IMR-90 (cell line): Measurements from ENCODE around the gene S1PR3. TPM values are rescaled to one million over a fixed set of nuclear protein-coding genes. Genes with fewer than 3 reads are reported as not detected.

ENCODE experiments used
- ATAC-seq: fragments of 200-7000 bp; cut with Tn5 transposase; 2 replicates; pipeline ENCODE4 v1.9.1; 2020; ENCODE audit warnings: low read depth, mild to moderate bottlenecking, moderate library complexity
- BruUV-seq: library from RNA; stranded (reverse); fragments of 400-500 nt; replicated peaks from 2 replicates; lab custom pipeline; 2021; lab: Mats Ljungman, UMichigan
- CTCF ChIA-PET: fragments of 300-600 bp; formaldehyde crosslinking; extraction: SDS; loops from one replicate; lab custom pipeline; 2021; ENCODE audit warnings: antibody characterized with exemption; lab: Yijun Ruan, JAX
- POLR2A ChIA-PET: fragments of 300-600 bp; sonication (Branson Sonifier 250); formaldehyde crosslinking; loops from one replicate; lab custom pipeline; 2022; ENCODE audit warnings: antibody characterized with exemption; ENCODE audit not compliant: unreplicated experiment; lab: Charles Lee
- DNase-seq: peaks from one replicate; pipeline ENCODE4 v3.0.0; 2013
- H2AFZ ChIP-seq: replicated peaks from 2 replicates; pipeline ENCODE3; 2013; ENCODE audit warnings: low read length, mild to moderate bottlenecking; ENCODE audit not compliant: poor library complexity
- H2AK5ac ChIP-seq: 2 replicates; pipeline ENCODE4 v1.6.1; 2013; ENCODE audit warnings: low read depth, low read length, inconsistent platforms
- H2AK9ac ChIP-seq: replicated peaks from 2 replicates; pipeline ENCODE3; 2013; ENCODE audit warnings: mild to moderate bottlenecking, low read depth, low read length, moderate library complexity; ENCODE audit not compliant: poor library complexity
- H2BK120ac ChIP-seq: 2 replicates; pipeline ENCODE4 v1.6.1; 2013; ENCODE audit warnings: low read depth, low read length, inconsistent platforms
- H2BK15ac ChIP-seq: 3 replicates; pipeline ENCODE4 v1.6.1; 2013; ENCODE audit warnings: low read depth, low read length, inconsistent platforms
- H2BK20ac ChIP-seq: 2 replicates; pipeline ENCODE4 v1.6.1; 2013; ENCODE audit warnings: low read depth, mild to moderate bottlenecking, inconsistent platforms, low read length, moderate library complexity
- H2BK5ac ChIP-seq: 2 replicates; pipeline ENCODE4 v1.6.1; 2013; ENCODE audit warnings: mild to moderate bottlenecking, low read depth, low read length, inconsistent platforms; ENCODE audit not compliant: poor library complexity, severe bottlenecking
- H3K14ac ChIP-seq: replicated peaks from 2 replicates; pipeline ENCODE4 v1.6.1; 2013; ENCODE audit warnings: low read depth, low read length, inconsistent platforms
- H3K18ac ChIP-seq: 2 replicates; pipeline ENCODE4 v1.6.1; 2013; ENCODE audit warnings: low read depth, low read length, control low read depth
- H3K23ac ChIP-seq: 2 replicates; pipeline ENCODE4 v1.6.1; 2013; ENCODE audit warnings: low read depth, low read length, inconsistent platforms
- H3K27ac ChIP-seq: 2 replicates; pipeline ENCODE4 v1.5.1; 2013; ENCODE audit warnings: mild to moderate bottlenecking, control low read depth, low read length; ENCODE audit not compliant: insufficient read depth
- H3K27me3 ChIP-seq: 2 replicates; pipeline ENCODE4 v1.6.1; 2013; ENCODE audit warnings: low read length; ENCODE audit not compliant: control insufficient read depth, insufficient read depth
- H3K36me3 ChIP-seq: 2 replicates; pipeline ENCODE4 v1.6.1; 2013; ENCODE audit warnings: low read length, mixed read lengths; ENCODE audit not compliant: control insufficient read depth, insufficient read depth
- H3K4ac ChIP-seq: 2 replicates; pipeline ENCODE4 v1.6.1; 2013; ENCODE audit warnings: low read depth, low read length, inconsistent platforms
- H3K4me1 ChIP-seq: 2 replicates; pipeline ENCODE4 v1.6.1; 2013; ENCODE audit warnings: low read length, mixed read lengths; ENCODE audit not compliant: control insufficient read depth, insufficient read depth
- H3K4me2 ChIP-seq: 2 replicates; pipeline ENCODE4 v1.6.1; 2013; ENCODE audit warnings: low read depth, mild to moderate bottlenecking, control low read depth, low read length, moderate library complexity
- H3K4me3 ChIP-seq: 2 replicates; pipeline ENCODE4 v1.5.1; 2013; ENCODE audit warnings: low read depth, mild to moderate bottlenecking, control low read depth, low read length, moderate library complexity; ENCODE audit not compliant: insufficient read depth
- H3K56ac ChIP-seq: 2 replicates; pipeline ENCODE4 v1.6.1; 2013; ENCODE audit warnings: low read length, inconsistent platforms; ENCODE audit not compliant: insufficient read depth; ENCODE audit errors: extremely low read depth
- H3K79me1 ChIP-seq, 2 experiments: 2 replicates each; pipeline ENCODE4 v1.6.1; 2013; ENCODE audit warnings: low read length in 2 of 2, inconsistent platforms in 1 of 2, low read depth in 1 of 2
- H3K9ac ChIP-seq: 2 replicates; pipeline ENCODE4 v1.6.1; 2013; ENCODE audit warnings: low read depth, low read length, control low read depth
- H3K9me1 ChIP-seq: 2 replicates; pipeline ENCODE4 v1.6.1; 2013; ENCODE audit warnings: low read length, inconsistent platforms; ENCODE audit not compliant: insufficient read depth
- H3K9me3 ChIP-seq: 2 replicates; pipeline ENCODE4 v1.6.1; 2013; ENCODE audit warnings: low read length; ENCODE audit not compliant: control insufficient read depth, insufficient read depth
- H4K20me1 ChIP-seq: 2 replicates; pipeline ENCODE4 v1.6.1; 2013; ENCODE audit warnings: low read length, inconsistent platforms; ENCODE audit not compliant: insufficient read depth
- H4K5ac ChIP-seq: 2 replicates; pipeline ENCODE4 v1.6.1; 2013; ENCODE audit warnings: mild to moderate bottlenecking, low read depth, low read length, control low read depth
- H4K8ac ChIP-seq, 2 experiments: 2 replicates each; pipeline ENCODE4 v1.6.1; 2013; ENCODE audit warnings: low read depth in 2 of 2, low read length in 2 of 2, control low read depth in 1 of 2, inconsistent platforms in 1 of 2
- H4K91ac ChIP-seq: 2 replicates; pipeline ENCODE4 v1.6.1; 2013; ENCODE audit warnings: low read depth, low read length, inconsistent platforms; ENCODE audit not compliant: insufficient read depth
- BHLHE40 ChIP-seq: fragments of 150-350 bp; IDR thresholded peaks from 2 replicates; pipeline ENCODE4 v1.6.1; 2016; ENCODE audit warnings: mild to moderate bottlenecking, low read depth, low read length
- CEBPB ChIP-seq: IDR thresholded peaks from 2 replicates; pipeline ENCODE4 v1.6.1; 2012; ENCODE audit warnings: low read depth, low read length, improper control_type of control experiment
- MXI1 ChIP-seq: IDR thresholded peaks from 2 replicates; pipeline ENCODE4 v1.6.1; 2012; ENCODE audit warnings: low read depth, mild to moderate bottlenecking, low read length, moderate library complexity, borderline replicate concordance
- RAD21 ChIP-seq: IDR thresholded peaks from 2 replicates; pipeline ENCODE4 v1.6.1; 2012; ENCODE audit warnings: low read length, improper control_type of control experiment
- RFX5 ChIP-seq: IDR thresholded peaks from 2 replicates; pipeline ENCODE4 v1.8.0; 2012; ENCODE audit warnings: low read depth, mild to moderate bottlenecking, low read length, moderate library complexity
- WGBS, 2 experiments: methylation state at CpG; one replicate each; pipeline versions ENCODE4 v1.1.5 to v1.1.7; 2013; ENCODE audit warnings: missing lambda C conversion rate in 2 of 2; ENCODE audit not compliant: insufficient read length in 1 of 2; ENCODE audit errors: extremely low coverage in 2 of 2; 5-methylcytosine and 5-hydroxymethylcytosine counted together
- dilution Hi-C: fragments of 300-500 bp; cut with HindIII; formaldehyde crosslinking; loops from one replicate; pipeline ENCODE4 v1.14.3; 2018; ENCODE audit warnings: low sequenced_read_pairs; ENCODE audit not compliant: unreplicated experiment
- in situ Hi-C: fragments of 300-500 bp; cut with MboI; formaldehyde crosslinking; loops from 3 replicates; pipeline ENCODE4 v1.14.3; 2019; ENCODE audit warnings: low sequenced_read_pairs, inconsistent platforms, mixed read lengths
- intact Hi-C: fragments of 100-400 bp; cut with micrococcal nuclease; formaldehyde crosslinking; loops from 2 replicates; pipeline ENCODE4 v1.10.0; 2022
- polyA plus RNA-seq, 3 experiments: library from polyadenylated mRNA; depleted of rRNA; stranded (reverse); fragments of >200 nt; gene quantifications; 2 replicates each; pipeline ENCODE4 v1.2.3, GENCODE V29; 2012; ENCODE audit warnings: low replicate concordance in 1 of 3
- total RNA-seq: library from RNA; depleted of rRNA; stranded (reverse); fragments of >200 nt; gene quantifications from 2 replicates; pipeline ENCODE4 v1.2.3, GENCODE V29; 2012

The S1PR3 gene
- total and polyA plus RNA-seq, 2 of the 4 experiments (the other 2 are of a cell fraction) = 28.4 to 28.7 TPM

- no peak overlapping the region for H2BK15ac ChIP-seq
- no peak overlapping the region for H2AK9ac ChIP-seq
- whole genome bisulfite sequencing, 2 experiments = 80% methylated on average over 6 of the region's 10 CpGs; no CpG with 5 or more reads in 1 of the 2 experiments
- no peak overlapping the region for H2BK5ac ChIP-seq
- H3K4ac ChIP-seq = no peak overlapping the region
- no peak overlapping the region for H2AFZ ChIP-seq
- no peak overlapping the region for H3K56ac ChIP-seq
- no peak overlapping the region for H3K9ac ChIP-seq
- H3K9me1 ChIP-seq = no peaks in the 10 kb centered on the region
- dilution Hi-C loops = no loop called here
- TF ChIP-seq CEBPB = no peak
- TF ChIP-seq MXI1 = no peak
- TF ChIP-seq BHLHE40 = no peak
- no peak for TF ChIP-seq RFX5
- no peak for TF ChIP-seq RAD21
- in situ Hi-C loops = no loop called here
- no peak overlapping the region for H2BK120ac ChIP-seq
- H3K79me1 ChIP-seq = no peaks in the 10 kb centered on the region
- H3K4me2 ChIP-seq = no peak overlapping the region
- no peak overlapping the region for H4K5ac ChIP-seq
- H4K20me1 ChIP-seq = no peaks in the 10 kb centered on the region
- H3K23ac ChIP-seq = no peak overlapping the region
- H2AK5ac ChIP-seq = no peak overlapping the region
- no TSS peak for BruUV-seq
- DNase-seq (no peak), ATAC-seq (no peak)
- H3K9me3 ChIP-seq = no peaks in the 10 kb centered on the region
- H3K4me1 ChIP-seq = no peaks in the 10 kb centered on the region
- no peak overlapping the region for H3K18ac ChIP-seq
- H3K14ac ChIP-seq = no peak overlapping the region
- H4K91ac ChIP-seq = no peak overlapping the region
- no peak overlapping the region for H3K27ac ChIP-seq
- no peak overlapping the region for H2BK20ac ChIP-seq
- H4K8ac ChIP-seq = no peak overlapping the region
- POLR2A ChIA-PET = no interaction called here
- H3K27me3 ChIP-seq = peaks cover 22% of the 10 kb centered on the region
- CTCF ChIA-PET = no interaction called here
- no peaks in the 10 kb centered on the region for H3K36me3 ChIP-seq
- no peak overlapping the region for H3K4me3 ChIP-seq
- intact Hi-C loops = no loop called here
Measured at GRCh38 chr9:88966894-88967676, 24.2 kb upstream of the S1PR3 start.
